Measurements from ENCODE around the gene KLRK1. TPM values are rescaled to one million over a fixed set of nuclear protein-coding genes. Genes with fewer than 3 reads are reported as not detected.

KLRK1 gene
- polyA plus RNA-seq, 1 donor from 2014 or later, result 14.9 TPM

DNA sequence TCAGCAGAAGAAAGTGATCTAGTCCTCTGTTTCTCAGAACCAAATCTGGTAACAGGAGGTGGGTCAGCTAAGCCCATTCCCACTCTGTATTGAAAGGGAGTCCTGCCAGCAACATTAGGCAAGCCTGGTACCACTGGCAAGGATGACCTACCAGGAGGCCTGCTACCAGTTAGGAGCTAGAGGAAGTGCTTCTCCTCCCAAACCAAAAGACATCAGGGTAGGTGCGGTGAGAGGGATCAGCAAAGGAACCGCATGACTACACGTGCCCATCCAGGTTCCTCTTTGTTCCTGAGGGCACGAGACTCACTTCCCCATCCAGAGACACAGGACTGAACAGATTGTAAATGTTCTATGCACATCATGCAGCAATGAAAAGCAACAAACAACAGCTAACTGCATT is 16.9 kb upstream of the KLRK1 start:
- Histone ChIP-seq H3K9me3 (ENCODE audit: low read length) (no peaks in the 10 kb centered on the region), H3K4me2 (ENCODE audit: low read length) (no peak overlapping the region), H3K9me2 (ENCODE audit: insufficient read depth, low read length) (no peaks in the 10 kb centered on the region), H3K9ac (ENCODE audit: low read length) (no peak overlapping the region), H2AFZ (ENCODE audit: low read depth, low read length) (no peak overlapping the region), H3K27ac (ENCODE audit: low read length) (no peak overlapping the region), H3K79me2 (replicated peaks; ENCODE audit: insufficient read depth, low read length) (no peaks in the 10 kb centered on the region), H3K36me3 (ENCODE audit: insufficient read depth, low read length) (no peaks in the 10 kb centered on the region), H3K4me3 (ENCODE audit: low read length) (no peak overlapping the region), H4K20me1 (ENCODE audit: insufficient read depth) (no peaks in the 10 kb centered on the region), H3F3A (ENCODE audit: insufficient read depth, low read length, poor library complexity, severe bottlenecking) (no peaks in the 10 kb centered on the region), H3K27me3 (ENCODE audit: insufficient read depth, low read depth, low read length) (no peaks in the 10 kb centered on the region)
- no peak for TF ChIP-seq RAD21 (conservative IDR thresholded peaks at IDR 0.05)
- TF ChIP-seq REST (IDR thresholded peaks at IDR 0.05; ENCODE audit: borderline replicate concordance), result no peak
- TF ChIP-seq EZH2 (IDR thresholded peaks at IDR 0.05; ENCODE audit: borderline replicate concordance, insufficient read depth, low read length, poor library complexity, severe bottlenecking), result no peak
- no peak for TF ChIP-seq SMC3 (conservative IDR thresholded peaks at IDR 0.05; ENCODE audit: poor library complexity)
- no peak for TF ChIP-seq MXI1 (conservative IDR thresholded peaks at IDR 0.05; ENCODE audit: poor library complexity, severe bottlenecking)
- TF ChIP-seq, protein P1, sequence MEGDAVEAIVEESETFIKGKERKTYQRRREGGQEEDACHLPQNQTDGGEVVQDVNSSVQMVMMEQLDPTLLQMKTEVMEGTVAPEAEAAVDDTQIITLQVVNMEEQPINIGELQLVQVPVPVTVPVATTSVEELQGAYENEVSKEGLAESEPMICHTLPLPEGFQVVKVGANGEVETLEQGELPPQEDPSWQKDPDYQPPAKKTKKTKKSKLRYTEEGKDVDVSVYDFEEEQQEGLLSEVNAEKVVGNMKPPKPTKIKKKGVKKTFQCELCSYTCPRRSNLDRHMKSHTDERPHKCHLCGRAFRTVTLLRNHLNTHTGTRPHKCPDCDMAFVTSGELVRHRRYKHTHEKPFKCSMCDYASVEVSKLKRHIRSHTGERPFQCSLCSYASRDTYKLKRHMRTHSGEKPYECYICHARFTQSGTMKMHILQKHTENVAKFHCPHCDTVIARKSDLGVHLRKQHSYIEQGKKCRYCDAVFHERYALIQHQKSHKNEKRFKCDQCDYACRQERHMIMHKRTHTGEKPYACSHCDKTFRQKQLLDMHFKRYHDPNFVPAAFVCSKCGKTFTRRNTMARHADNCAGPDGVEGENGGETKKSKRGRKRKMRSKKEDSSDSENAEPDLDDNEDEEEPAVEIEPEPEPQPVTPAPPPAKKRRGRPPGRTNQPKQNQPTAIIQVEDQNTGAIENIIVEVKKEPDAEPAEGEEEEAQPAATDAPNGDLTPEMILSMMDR (IDR thresholded peaks at IDR 0.05; ENCODE audit: poor library complexity, severe bottlenecking), result no peak
- no peak for TF ChIP-seq TAF1 (IDR thresholded peaks at IDR 0.05; ENCODE audit: low read depth)
- TF ChIP-seq POLR2AphosphoS5 (IDR thresholded peaks at IDR 0.05), result no peak
- no peak for TF ChIP-seq EP300 (conservative IDR thresholded peaks at IDR 0.05; ENCODE audit: poor library complexity, severe bottlenecking)

DNA sequence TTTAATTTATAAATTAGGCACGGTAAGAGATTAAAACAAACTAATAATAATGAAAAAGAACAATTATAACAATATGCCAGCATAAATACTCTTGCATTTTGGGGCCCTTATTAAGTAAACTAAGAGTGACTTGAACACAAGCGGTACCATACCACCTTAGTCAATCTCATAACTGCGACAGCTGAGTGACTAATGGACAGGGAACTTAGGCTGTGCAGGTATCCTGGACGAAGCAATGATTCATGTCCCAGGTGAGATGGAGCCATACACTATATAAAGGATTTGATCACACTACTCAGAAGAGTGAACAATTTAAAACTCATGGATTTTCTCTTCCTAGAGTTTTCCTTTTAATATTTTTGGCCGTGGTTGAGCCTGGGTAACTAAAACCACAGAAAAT is 15.5 kb upstream of the KLRK1 start:
- TF ChIP-seq MXI1 (conservative IDR thresholded peaks at IDR 0.05; ENCODE audit: poor library complexity, severe bottlenecking) (no peak), TAF1 (IDR thresholded peaks at IDR 0.05; ENCODE audit: low read depth) (no peak)
- no peak overlapping the region for H3K9ac ChIP-seq (ENCODE audit: low read length)
- no peak overlapping the region for H3K4me2 ChIP-seq (ENCODE audit: low read length)
- H4K20me1 ChIP-seq (ENCODE audit: insufficient read depth), result no peaks in the 10 kb centered on the region
- H2AFZ ChIP-seq (ENCODE audit: low read depth, low read length), result no peak overlapping the region
- no peaks in the 10 kb centered on the region for H3K79me2 ChIP-seq (replicated peaks; ENCODE audit: insufficient read depth, low read length)
- H3K36me3 ChIP-seq (ENCODE audit: insufficient read depth, low read length), result no peaks in the 10 kb centered on the region
- no peak overlapping the region for H3K4me3 ChIP-seq (ENCODE audit: low read length)
- peaks cover under 1% of the 10 kb centered on the region for H3K9me3 ChIP-seq (ENCODE audit: low read length)
- no peak overlapping the region for H3K27ac ChIP-seq (ENCODE audit: low read length)
- H3K9me2 ChIP-seq (ENCODE audit: insufficient read depth, low read length), result no peaks in the 10 kb centered on the region
- no peaks in the 10 kb centered on the region for H3K27me3 ChIP-seq (ENCODE audit: insufficient read depth, low read depth, low read length)
- H3F3A ChIP-seq (ENCODE audit: insufficient read depth, low read length, poor library complexity, severe bottlenecking), result no peaks in the 10 kb centered on the region

DNA sequence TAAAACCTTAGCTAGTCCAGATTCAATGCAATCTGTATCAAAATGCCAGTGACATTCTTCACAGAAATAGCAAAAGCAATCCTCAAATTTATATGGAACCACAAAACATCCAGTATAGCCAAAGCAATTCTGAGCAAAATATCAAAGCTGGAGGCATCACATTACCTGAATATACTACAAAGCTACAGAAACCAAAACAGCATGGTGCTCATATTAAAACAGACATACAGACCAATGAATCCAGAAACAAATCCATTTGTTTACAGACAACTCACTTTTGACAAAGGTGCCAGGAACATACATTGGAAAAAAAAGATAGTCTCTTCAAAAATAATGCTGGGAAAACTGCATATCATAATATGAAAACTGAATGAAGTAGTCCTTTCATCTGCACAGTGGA is 15.0 kb upstream of the KLRK1 start:
- no peaks in the 10 kb centered on the region for H3K79me2 ChIP-seq (replicated peaks; ENCODE audit: insufficient read depth, low read length)
- no peak for TF ChIP-seq TAF1 (IDR thresholded peaks at IDR 0.05; ENCODE audit: low read depth)
- TF ChIP-seq EP300 (conservative IDR thresholded peaks at IDR 0.05; ENCODE audit: poor library complexity, severe bottlenecking), result no peak
- no peak for TF ChIP-seq REST (IDR thresholded peaks at IDR 0.05; ENCODE audit: borderline replicate concordance)
- no peak for TF ChIP-seq POLR2AphosphoS5 (IDR thresholded peaks at IDR 0.05)
- TF ChIP-seq EZH2 (IDR thresholded peaks at IDR 0.05; ENCODE audit: borderline replicate concordance, insufficient read depth, low read length, poor library complexity, severe bottlenecking), result no peak
- TF ChIP-seq SMC3 (conservative IDR thresholded peaks at IDR 0.05; ENCODE audit: poor library complexity), result no peak
- TF ChIP-seq MXI1 (conservative IDR thresholded peaks at IDR 0.05; ENCODE audit: poor library complexity, severe bottlenecking), result no peak
- TF ChIP-seq RAD21 (conservative IDR thresholded peaks at IDR 0.05), result no peak
- TF ChIP-seq, protein P1 (IDR thresholded peaks at IDR 0.05; ENCODE audit: poor library complexity, severe bottlenecking), result no peak
- H4K20me1 ChIP-seq (ENCODE audit: insufficient read depth), result no peaks in the 10 kb centered on the region
- no peak overlapping the region for H3K4me3 ChIP-seq (ENCODE audit: low read length)
- no peaks in the 10 kb centered on the region for H3F3A ChIP-seq (ENCODE audit: insufficient read depth, low read length, poor library complexity, severe bottlenecking)
- no peaks in the 10 kb centered on the region for H3K27me3 ChIP-seq (ENCODE audit: insufficient read depth, low read depth, low read length)
- no peak overlapping the region for H3K4me2 ChIP-seq (ENCODE audit: low read length)
- H3K9me3 ChIP-seq (ENCODE audit: low read length), result peaks cover 2% of the 10 kb centered on the region
- H2AFZ ChIP-seq (ENCODE audit: low read depth, low read length), result no peak overlapping the region
- H3K9me2 ChIP-seq (ENCODE audit: insufficient read depth, low read length), result no peaks in the 10 kb centered on the region
- H3K9ac ChIP-seq (ENCODE audit: low read length), result no peak overlapping the region
- H3K36me3 ChIP-seq (ENCODE audit: insufficient read depth, low read length), result no peaks in the 10 kb centered on the region
- no peak overlapping the region for H3K27ac ChIP-seq (ENCODE audit: low read length)

All from neural cell (in vitro differentiated cells).